8988T (cell line): ENCODE results near the gene L3MBTL1.
"Not testable (repeated sequence)": the region's sequence is repeated elsewhere in the genome, so short reads cannot be mapped to it uniquely, and the experiment has no call there.

Source experiments
- DNase-seq: peaks from one replicate; pipeline ENCODE4 v3.0.0; 2011

The L3MBTL1 gene

DNA sequence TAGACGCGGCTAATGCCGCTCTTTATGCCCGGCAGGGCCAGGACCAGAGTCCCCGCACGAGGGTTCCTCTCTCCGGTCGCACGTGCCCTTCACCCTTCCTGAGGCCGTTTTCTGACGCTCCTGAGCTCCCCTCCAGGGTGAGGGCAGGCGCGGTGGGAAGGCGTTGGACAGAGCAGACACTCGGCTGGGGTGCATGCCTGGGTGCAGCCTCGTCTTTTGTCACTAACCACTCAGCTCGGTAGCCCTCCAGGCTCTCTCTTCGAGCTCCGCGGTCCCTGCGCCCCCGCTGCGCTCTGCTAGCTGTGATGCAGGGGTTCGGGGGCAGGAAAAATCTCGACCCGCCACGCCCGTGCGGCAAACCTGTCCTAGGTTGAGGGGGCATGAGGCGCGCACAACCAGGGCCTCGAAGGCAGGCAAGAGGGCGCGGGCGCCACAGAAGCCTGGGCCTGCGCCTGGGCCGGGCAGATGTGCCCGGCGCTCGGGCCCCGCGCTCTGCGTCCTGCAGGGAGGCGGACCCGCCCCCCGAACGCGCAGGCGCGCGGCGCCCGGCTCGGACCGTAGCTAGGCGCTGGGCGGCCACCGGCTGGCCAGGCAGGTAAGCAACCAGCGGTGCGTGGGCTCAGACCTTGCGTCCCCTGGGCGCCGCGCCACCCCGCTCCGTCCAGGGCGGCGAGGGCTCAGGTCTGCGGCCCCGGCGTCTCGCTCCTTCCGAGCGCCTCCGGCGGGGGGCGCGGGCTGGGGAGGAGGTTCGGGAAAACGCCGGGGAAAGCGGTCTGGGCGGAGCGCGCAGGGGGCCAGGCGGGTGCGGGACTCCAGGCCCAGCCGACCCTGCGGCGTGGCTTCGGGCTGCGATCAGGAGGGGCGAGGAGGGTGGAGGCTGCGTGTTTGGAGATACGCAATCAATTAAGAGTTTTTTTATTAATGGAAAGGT is at the start of gene L3MBTL1:
Gene L3MBTL1 (plus strand): TSS at position 548 of the 931 bp plus-strand sequence. CDS start 5,807 bp downstream, outside the sequence.
- DNase-seq: peak; percentile 95

DNA sequence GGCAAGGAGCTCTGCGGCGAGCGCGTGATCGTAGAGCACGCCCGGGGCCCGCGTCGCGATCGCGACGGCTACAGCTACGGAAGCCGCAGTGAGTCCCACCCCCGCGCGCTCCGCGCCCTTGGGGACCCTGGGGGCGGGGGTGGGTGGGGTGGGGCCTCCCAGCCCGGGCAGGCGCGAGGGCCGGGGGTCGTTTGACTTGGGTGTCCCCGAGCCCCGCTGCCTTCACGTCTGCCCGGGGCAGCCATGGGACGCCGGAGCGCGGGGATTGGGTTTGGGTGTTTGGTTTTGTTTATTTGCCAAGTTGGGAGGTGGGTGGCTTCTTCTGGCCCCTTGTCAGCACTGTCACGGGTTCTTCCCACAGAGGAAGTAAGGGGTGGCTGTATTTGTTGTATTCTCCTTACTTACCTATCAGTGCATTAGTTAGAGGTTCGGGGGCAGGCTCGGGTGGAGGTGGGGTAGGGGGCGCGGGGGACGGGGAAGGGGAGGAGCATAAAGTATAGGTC is 49.0 kb upstream of the L3MBTL1 start:
- no peak for DNase-seq

- DNase-seq: no peak
These were observed 48.2 kb upstream of the L3MBTL1 start for GRCh38 chr20:43459022-43459942.

DNA sequence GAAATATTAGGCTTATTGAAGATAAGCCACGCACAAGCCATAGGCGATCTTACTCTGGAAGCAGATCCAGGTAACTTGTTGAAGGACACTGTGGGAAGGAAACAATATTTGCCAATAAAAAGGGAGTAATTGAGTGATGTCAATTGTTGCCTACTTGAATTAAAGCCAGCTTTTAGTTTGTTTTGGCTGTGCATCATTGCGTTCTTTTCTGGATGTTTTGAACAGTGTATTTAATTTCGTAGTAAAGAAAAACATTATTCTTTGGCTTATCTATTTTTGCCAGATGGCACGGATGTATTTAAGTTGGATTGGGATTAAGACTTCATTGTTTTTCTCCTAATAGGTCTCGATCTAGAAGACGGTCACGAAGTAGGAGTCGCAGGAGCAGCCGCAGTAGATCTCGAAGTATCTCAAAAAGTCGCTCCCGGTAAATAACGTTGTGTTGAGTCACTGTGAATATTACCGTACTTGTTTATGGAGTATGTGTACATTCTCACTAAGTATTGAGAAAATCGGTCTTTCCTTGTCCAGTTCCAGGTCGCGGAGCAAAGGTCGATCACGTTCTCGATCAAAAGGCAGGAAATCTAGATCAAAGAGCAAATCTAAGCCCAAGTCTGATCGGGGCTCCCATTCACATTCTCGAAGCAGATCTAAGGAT is 47.2 kb upstream of the L3MBTL1 start:
- DNase-seq: no peak

GRCh38 chr20:43460830-43461200 is 46.7 kb upstream of the L3MBTL1 start:
- no peak for DNase-seq

DNA sequence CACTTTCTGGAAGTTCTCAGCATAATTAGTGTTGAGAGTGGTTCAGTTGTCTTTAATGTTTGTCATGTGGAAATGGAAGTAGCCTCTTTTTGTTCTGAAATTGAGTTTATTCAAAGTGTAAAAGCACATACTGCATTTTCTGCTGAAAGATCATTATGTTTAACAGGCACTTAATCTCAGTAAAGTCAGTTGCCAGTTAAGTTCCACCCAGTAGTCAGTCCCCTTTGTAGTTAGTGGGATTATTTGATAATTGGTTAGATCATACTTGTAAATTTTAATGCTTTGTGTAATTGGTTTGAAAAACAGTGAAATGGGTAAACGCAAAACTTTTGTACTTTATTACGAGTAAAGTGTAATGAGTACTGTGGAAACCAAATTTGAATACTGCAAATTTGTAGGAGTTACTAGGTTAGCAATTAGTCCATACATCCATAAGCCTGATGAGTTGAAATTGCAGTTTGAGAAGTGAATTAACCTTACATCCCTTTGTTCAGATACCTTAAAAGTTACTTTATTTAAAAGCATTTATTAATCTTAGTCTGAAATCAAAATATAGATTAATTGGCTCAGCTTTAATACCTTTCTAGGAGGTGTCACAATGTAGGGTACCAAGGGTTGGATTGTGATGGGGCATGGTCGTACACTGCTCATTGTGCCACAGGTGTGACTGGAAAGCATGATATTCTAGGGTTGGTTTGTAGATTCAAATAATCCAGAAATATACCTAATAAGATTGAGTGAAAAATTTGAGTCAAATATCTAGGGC is 45.4 kb upstream of the L3MBTL1 start:
- DNase-seq: no peak

DNA sequence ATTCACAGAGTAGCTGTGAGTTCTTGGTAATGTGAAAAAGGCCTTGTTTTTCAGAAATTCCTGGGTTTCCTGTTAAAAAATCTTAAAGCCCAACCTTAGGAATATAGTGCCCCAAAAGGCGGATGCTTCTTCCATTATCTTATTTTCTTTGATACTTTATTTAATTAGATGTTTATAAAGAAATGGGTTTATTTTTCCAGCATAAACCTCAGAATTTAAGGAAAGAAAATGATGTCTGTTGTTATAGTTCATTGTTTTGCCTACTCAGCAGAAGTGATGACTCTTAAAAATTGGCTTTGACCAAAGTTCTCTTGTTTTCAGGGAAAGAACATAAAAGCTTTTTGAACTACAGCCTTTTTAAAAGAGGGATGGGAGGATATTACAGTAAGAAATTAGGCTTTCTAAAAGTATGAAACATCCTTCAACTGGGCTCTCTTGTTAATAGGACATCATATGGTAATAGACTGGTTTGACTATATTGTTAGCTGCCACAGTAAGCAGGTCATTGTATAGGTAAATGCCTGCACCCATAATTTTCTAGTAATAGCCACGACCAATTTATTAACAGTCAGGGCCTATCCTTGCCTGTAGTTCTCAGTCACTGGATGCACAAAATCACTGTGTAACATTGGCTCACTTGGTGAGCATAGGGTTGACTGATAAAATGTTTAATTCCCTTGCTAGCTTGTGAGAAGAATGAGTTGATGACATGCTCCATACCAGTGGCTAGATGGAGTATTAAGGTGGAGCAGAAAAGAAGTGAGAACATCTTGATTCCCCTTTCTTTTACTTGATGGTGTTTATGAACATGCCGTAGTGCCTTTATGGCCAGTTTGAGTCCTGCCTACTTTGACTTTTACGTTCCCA is 44.6 kb upstream of the L3MBTL1 start:
- DNase-seq: no peak

GRCh38 chr20:43463527-43464218 is 43.8 kb upstream of the L3MBTL1 start:
- DNase-seq: no peak

DNA sequence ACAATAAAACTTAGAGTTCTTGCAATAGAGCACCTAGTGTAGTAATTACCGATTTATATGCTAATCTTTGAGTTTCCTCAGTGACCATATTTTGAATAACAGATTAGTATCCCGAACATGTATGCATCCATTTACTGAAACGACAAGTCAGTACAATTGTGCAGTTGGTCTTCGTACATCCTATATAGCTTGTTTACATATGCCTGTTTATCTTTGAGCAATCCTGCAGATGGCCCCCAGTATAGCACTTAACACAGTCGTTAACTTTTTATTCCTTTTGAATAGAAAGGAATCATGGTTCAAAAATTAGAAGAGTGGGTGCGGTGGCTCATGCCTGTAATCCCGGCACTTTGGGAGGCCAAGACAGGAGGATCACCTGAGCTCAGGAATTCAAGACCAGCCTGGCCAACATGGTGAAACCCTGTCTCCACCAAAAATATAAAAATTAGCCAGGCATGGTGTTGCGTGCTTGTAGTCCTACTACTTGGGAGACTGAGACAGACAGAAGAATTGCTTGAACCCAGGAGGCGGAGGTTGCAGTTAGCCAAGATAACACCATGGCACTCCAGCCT is 43.2 kb upstream of the L3MBTL1 start:
- DNase-seq: no peak

GRCh38 chr20:43465625-43465943 is 41.9 kb upstream of the L3MBTL1 start:
- no peak for DNase-seq

DNA sequence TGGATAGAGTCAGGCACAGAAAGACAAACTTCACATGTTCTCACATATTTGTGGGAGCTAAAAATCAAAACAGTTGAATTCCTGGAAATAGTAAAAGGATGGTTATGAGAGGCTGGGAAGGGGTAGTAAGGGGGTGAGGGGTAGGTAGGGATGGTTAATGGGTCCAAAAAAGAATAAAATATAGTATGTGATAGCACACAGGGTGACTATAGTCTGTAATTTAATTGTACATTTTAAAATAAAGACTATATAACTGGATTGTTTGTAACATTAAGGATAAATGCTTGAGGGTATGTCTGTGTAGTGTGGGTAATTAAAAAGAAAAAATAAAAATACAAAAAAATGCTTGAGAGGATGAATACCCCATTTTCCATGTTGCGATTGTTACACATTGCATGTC is 39.9 kb upstream of the L3MBTL1 start:
- no peak for DNase-seq

GRCh38 chr20:43472671-43473380 is 34.7 kb upstream of the L3MBTL1 start:
- DNase-seq: no peak

DNA sequence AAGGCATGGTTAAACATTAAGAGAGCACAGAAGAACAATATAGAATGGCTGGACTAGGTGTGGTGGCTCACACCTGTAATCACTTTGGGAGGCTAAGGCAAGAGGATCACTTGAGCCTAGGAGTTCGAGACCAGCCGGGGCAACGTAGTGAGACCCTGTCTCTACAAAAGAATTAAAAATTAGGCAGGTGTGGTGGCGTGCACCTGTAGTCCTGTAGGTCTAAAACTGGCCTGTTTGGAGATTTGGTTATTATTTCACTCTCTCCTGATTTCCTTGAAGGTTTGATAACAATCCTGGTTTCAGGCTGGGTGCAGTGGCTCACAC is 34.2 kb upstream of the L3MBTL1 start:
- DNase-seq: no peak

GRCh38 chr20:43477193-43477592 is 30.3 kb upstream of the L3MBTL1 start:
- DNase-seq: no peak

- DNase-seq: no peak
These were observed 29.9 kb upstream of the L3MBTL1 start for GRCh38 chr20:43477619-43478018.

DNA sequence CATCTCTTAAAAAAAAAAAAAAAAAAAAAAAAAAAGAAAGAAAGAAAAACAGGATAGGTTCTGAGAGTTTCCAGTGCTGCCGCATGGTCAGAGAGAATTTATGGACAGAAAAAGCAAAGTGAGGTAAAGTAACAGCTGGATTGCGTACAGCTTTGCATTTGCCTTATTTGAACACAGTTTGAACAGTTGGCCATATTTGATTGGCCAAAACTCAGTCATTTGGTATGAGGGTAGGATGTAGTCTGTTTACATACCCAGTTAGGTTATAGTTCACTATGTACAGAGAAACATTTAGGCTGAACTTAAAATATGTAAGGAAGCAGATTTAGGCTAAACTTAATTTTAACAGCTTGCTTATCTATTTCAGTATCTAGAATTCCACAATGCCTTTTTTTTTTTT is 17.5 kb upstream of the L3MBTL1 start:
- no peak for DNase-seq

GRCh38 chr20:43492101-43492500 is 15.4 kb upstream of the L3MBTL1 start:
- DNase-seq: no peak

DNA sequence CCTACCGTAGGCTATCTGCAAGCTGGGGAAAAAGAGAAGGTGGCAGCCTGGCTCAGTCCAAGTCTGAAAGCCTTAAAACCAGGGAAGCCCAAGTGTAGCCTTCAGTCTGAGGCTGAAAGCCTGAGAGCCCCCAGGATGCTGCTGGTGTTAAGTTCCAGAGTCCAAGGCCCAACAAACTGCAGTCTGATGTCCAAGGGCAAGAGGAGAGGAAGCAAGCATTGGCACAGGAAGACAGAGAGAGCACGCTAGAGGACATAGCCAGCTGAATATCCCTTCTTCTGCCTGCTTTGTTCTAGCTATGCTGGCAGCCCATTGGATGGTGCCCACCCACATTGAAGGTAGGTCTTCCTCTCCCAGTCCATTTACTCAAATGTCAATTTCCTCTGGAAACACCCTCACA is 12.1 kb upstream of the L3MBTL1 start:
- no peak for DNase-seq

GRCh38 chr20:43502021-43502420 is 5.5 kb upstream of the L3MBTL1 start:
- DNase-seq: not testable (repeated sequence)

- no peak for DNase-seq
These were observed 1.3 kb upstream of the L3MBTL1 start for GRCh38 chr20:43506238-43506637.
